Measurements from ENCODE around the gene EFHD2.
A peak's percentile ranks its signal among the peaks of the same experiment; 100 is the strongest.
"Not testable (repeated sequence)": the region's sequence is repeated elsewhere in the genome, so short reads cannot be mapped to it uniquely, and the experiment has no call there.

The EFHD2 gene

DNA sequence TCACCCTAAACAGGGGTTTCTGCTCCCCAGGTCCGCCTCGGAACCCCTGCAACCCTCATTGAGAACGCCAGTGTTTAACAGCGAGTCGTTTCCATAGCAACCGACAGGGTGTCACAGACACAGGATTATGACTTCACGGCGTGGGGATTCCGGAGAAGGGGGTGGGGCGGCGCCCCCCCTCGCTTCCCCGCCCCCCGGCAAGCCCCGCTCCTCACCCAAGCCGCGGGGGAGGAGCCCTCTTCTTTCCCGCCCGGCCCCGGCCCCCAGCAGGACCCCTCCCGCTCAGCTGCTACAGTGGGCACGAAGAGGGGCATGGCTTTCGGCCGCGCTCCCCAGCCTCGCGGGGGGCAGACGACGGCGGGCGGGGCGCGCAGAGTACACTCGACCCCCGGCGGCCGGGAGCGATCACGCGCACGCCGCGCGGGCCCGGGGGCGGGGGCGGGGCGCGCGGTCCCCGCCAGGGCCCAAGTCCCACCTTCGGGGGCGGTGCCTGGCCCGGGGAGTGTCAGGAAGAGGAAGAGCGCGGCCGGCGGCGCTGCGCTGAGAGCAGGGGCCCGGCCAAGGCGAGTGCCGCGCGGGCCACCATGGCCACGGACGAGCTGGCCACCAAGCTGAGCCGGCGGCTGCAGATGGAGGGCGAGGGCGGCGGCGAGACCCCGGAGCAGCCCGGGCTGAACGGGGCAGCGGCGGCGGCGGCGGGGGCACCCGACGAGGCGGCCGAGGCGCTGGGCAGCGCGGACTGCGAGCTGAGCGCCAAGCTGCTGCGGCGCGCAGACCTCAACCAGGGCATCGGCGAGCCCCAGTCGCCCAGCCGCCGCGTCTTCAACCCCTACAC, at the start of gene EFHD2:
Gene EFHD2 (plus strand): TSS at position 501 of the 835 bp plus-strand sequence. CDS start 84 bp downstream, at position 585.
- peak; percentile 92 for DNase-seq

- no peak for DNase-seq
Observed at GRCh38 chr1:15360700-15361099, 49.0 kb upstream of the EFHD2 start.

DNA sequence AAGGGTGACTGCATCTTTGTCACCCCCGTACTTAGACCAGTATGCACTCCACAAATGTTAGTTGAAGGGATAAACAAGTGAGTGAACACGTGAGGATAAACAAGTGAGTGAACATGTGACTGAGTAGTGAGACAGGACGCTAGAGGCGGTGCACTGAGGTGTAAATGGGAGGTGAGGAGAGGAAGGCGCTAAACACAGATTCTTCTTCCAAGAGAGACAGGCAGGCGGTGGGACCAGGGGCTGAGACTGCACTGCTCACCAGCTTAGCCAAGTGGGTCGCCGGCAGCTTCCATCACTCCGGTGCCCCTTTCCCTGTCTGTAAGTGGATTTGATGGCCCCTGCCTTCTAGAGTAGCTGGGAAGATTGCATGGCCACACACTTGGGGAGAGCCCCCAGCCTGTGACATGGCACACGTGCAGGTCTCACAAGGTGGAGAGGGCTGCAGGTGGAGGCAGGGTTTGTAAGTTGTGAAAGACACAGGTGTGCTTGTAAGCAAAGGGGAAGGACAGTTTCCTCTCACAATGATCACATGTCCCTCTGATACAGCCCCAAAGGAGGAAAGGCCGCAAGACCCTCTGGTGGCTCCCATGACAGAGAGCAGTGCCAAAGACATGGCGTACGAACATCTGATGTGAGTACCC, 47.5 kb upstream of the EFHD2 start:
- DNase-seq, result no peak

DNA sequence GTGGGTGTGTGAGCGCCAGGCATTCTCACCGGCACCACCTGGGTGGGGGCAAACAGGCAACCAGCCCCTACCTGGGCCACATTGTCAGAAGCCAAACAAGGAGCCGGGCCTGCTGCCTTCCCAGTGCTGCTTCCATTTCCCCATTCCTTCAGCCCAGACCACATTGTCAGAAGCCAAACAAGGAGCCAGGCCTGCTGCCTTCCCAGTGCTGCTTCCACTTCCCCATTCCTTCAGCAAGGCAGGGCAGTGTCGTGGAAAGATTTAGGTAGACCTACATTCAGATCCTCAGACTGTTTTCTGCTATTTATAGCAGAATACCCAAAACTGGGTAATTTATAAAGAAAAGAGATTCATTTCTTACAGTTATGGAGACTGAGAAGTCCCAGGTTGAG, 47.0 kb upstream of the EFHD2 start:
- no peak for DNase-seq

DNA sequence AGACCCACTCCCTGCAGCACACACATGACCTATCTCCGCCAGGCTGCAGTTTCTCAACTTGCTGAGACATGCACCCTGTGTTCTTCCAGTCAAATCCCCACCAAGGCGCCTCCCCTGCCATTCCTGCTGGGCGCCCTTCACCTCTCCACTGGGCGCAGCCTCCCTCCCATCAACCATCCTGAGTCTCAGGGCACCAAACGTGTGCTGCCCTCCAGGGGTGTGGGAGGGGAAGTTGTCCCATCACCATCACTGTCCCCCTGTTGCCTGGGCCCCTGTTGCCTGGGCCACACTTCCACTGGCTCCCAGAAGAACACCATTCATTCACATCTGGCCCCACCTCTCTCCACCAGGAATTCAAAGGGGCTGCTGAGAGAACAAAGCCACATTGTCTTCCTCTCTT, 44.9 kb upstream of the EFHD2 start:
- no peak for DNase-seq

- no peak for DNase-seq
Observed at GRCh38 chr1:15368888-15369287, 40.8 kb upstream of the EFHD2 start.

- no peak for DNase-seq
Observed at GRCh38 chr1:15370268-15370667, 39.4 kb upstream of the EFHD2 start.

- DNase-seq, result no peak
Observed at GRCh38 chr1:15370781-15371520, 38.7 kb upstream of the EFHD2 start.

DNA sequence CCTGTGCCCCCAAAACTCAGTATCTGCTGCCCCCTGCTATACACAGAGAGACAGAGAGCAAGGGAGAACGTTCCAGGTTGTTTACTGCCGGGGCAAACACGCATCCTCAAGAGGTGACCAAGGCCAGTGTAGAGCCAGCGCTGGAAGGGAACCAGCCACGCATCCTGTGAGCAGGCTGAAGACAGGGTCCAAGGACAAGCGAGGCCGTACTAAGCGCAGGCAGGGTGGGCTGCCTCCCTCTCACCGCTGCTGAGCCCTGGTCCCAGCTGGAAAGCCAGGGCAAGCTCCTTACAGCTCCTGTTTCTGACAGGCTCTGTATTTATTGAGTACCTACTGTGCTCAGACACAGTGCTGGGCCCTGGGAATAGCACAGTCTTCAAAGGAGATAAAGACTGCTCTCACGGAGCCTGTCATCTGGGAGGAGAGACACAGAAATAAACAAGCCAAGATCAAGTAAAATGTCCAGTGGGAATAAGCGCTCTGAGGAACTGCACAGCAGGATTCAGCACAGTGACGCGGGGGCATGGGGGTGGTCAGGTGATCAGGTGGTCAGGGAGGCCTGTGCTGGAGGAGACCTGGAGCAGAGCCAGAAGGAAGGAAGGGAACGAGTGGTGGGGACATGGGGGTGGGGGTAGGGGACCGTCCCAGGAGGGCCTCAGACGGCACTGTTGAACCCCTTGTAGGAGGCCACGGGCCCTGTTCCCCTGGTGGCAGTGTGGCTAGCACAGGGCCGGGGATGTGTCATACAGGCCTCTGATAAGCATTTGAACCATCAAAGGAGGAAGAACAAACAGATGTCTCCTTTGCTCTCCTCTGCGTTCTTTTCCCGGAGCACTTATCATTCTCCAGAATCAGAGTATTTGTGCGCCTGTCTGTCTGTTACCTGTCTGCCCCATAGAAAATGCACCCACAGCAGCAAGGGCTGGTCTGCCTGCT, 37.8 kb upstream of the EFHD2 start:
- DNase-seq, result no peak

GRCh38 chr1:15378729-15379128, 31.0 kb upstream of the EFHD2 start:
- DNase-seq, result no peak

- DNase-seq, result not testable (repeated sequence)
Observed at GRCh38 chr1:15379151-15379550, 30.5 kb upstream of the EFHD2 start.

DNA sequence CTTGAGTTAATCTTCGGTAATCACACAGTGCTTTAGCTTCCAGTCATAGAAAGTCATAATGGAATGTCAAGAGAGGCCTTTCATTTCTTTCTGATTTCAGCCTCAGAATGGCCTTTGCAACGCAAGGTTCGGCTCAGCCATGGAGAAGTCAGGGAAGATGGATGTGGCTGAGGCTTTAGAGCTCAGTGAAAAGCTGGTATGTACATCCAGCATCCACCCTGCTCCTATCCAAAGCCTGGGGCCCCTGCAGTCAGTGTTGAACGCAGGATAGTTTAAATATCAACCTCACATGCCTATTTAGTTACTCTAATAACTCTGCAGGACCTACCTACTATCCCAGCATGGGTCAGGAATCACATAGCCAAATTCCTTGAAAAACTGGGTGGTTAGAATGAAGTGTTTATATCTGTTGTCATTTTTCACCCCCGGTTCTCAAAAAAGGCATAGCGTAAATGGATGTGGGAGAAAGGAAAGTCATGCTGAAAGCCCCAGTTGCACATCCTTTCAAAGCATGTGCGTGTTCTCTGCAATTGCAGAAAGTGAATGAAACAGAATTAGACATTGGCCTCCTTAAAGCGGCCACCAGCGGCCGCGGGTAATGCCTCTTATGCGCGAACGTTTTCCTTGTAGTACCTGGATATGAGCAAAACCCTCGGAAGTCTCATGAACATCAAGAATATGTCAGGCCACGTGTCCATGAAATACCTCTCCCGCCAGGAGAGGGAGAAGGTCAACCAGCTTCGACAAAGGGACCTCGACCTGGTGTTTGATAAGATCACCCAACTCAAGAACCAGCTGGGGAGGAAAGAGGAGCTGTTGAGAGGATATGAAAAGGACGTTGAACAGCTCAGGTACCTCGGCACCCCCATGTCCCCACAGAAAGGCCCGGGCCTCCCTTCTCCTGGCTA, 28.8 kb upstream of the EFHD2 start:
- no peak for DNase-seq

- no peak for DNase-seq
Observed at GRCh38 chr1:15381805-15382204, 27.9 kb upstream of the EFHD2 start.

GRCh38 chr1:15382601-15383518, 26.8 kb upstream of the EFHD2 start:
- DNase-seq, result no peak

GRCh38 chr1:15383810-15384209, 25.9 kb upstream of the EFHD2 start:
- no peak for DNase-seq

- DNase-seq, result no peak
Observed at GRCh38 chr1:15384301-15384901, 25.3 kb upstream of the EFHD2 start.

DNA sequence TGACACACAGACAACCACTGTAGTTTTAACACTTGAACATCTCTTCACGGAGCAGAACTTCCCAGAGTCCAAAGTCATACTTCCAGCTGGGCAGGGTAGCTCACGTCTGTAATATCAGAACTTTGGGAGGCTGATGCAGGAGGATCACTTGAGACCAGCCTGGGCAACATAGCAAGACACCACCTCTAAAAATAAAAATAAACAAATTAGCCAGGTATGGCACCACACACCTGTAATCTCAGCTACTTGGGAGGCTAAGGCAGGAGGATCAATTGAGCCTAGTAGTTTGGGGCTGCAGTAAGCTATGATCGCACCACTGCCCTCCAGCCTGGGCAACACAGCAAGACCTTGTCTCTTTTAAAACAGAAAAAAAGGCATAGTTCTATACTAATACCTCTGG, 24.3 kb upstream of the EFHD2 start:
- DNase-seq, result no peak

DNA sequence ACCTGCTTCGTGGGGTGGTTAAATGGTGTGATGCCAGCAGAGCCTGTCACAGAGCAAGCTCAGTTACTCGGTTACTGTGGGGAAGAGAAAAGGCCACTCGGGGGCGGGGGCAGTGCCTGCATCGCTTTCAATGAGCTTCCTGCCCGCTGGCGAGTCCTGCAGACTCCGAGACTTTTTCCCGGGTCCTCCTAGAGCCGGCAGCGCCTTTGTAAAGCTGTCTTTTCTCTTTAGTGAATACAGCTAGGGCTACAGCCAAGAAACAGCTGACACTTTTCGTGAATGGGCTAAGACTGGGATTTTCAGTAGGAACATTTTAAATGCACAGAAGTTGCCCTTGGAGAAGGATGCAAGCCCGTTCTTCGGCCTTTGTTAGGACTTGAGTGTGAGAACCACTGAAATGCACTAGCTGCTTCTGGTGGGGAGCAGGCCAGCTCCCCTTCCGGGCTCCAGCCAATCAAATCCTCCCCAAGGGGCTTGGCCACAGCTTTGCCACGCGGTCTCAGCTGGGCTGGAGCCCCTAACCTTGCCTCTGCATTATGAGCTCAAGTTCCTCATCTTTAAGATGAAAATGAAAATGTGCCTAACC, 23.4 kb upstream of the EFHD2 start:
- no peak for DNase-seq

DNA sequence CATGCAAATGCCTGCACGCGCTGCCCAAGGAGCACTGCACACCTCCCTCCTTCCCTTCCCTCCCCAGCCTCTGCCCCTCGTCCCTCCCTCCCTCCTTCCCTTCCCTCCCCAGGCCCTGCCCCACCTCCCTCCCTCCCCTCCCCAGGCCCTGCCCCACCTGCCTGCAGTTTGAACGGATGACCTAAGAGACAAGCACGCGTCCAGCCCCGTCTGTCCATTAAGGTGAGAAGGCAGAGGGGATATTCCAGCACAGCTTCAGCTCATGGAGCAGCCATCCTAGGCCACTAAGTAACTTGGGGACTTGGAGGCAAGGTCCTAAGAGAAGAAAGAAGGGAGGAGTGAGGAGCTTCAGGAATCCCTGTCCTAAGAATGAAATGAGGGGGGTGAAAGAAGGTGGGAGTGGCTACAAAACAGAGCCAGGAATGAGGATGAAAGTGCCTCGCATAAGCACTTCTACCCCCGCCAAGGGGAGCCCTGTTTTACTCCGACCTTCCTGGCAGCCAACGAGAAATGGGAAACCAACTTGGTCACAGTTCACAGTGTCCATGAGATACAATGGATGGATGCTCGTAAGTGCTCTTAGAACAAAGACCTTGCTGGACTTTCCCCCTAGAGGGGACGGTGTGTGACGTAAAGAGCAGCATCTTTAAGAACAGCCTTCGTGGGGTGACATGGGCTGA, 21.3 kb upstream of the EFHD2 start:
- no peak for DNase-seq
